PC-9 (cell line): ENCODE measurements around the gene CACNA1A. TPM values are rescaled to one million over a fixed set of nuclear protein-coding genes. Genes with fewer than 3 reads are reported as not detected.

Experiments used
- BruUV-seq: library from RNA; stranded (reverse); fragments of 400-500 nt; replicated peaks from 2 replicates; lab custom pipeline; 2021; lab: Mats Ljungman, UMichigan
- CTCF ChIA-PET: fragments of 300-600 bp; sonication (Branson Sonifier 250); formaldehyde crosslinking; loops from one replicate; lab custom pipeline; 2022; ENCODE audit warnings: antibody characterized with exemption; lab: Charles Lee
- POLR2A ChIA-PET: fragments of 300-600 bp; sonication (Branson Sonifier 250); formaldehyde crosslinking; loops from one replicate; lab custom pipeline; 2022; ENCODE audit warnings: antibody characterized with exemption; ENCODE audit not compliant: unreplicated experiment; lab: Charles Lee
- DNase-seq, 2 experiments: peaks; one replicate each; pipeline versions ENCODE4 v3.0.0 to v3.0.0-alpha.2; 2015 to 2022; ENCODE audit warnings: mixed read lengths in 1 of 2
- H2AFZ ChIP-seq: fragments of 200-600 bp; sonication (generic); 2 replicates; pipeline ENCODE4 v1.8.1; 2017; ENCODE audit warnings: antibody characterized with exemption
- H3F3A ChIP-seq: fragments of 200-600 bp; sonication (generic); 2 replicates; pipeline ENCODE4 v1.8.1; 2017; ENCODE audit warnings: antibody characterized with exemption, mild to moderate bottlenecking, low read depth; ENCODE audit not compliant: insufficient read depth
- H3K27ac ChIP-seq: fragments of 200-600 bp; sonication (generic); 2 replicates; pipeline ENCODE4 v1.6.1; 2016; ENCODE audit warnings: mixed run types
- H3K27me3 ChIP-seq: fragments of 200-600 bp; sonication (generic); 2 replicates; pipeline ENCODE4 v1.6.1; 2016; ENCODE audit warnings: low read depth, mixed run types; ENCODE audit not compliant: insufficient read depth
- H3K36me3 ChIP-seq: fragments of 200-600 bp; sonication (generic); 2 replicates; pipeline ENCODE4 v1.6.1; 2016; ENCODE audit warnings: low read depth, mixed run types
- H3K4me1 ChIP-seq: fragments of 200-600 bp; sonication (generic); replicated peaks from 2 replicates; pipeline ENCODE4 v1.6.1; 2016; ENCODE audit warnings: mixed run types; ENCODE audit not compliant: insufficient read depth
- H3K4me2 ChIP-seq: fragments of 200-600 bp; sonication (generic); 2 replicates; pipeline ENCODE4 v1.6.1; 2017; ENCODE audit warnings: mixed run types
- H3K4me3 ChIP-seq: fragments of 200-600 bp; sonication (generic); 2 replicates; pipeline ENCODE4 v1.6.1; 2016; ENCODE audit warnings: mixed run types
- H3K79me2 ChIP-seq: fragments of 200-600 bp; sonication (generic); 2 replicates; pipeline ENCODE4 v1.6.1; 2017; ENCODE audit warnings: low read depth, mixed run types
- H3K9me2 ChIP-seq: fragments of 200-600 bp; sonication (generic); 2 replicates; pipeline ENCODE4 v1.8.1; 2017; ENCODE audit warnings: mild to moderate bottlenecking; ENCODE audit not compliant: insufficient read depth
- H3K9me3 ChIP-seq: fragments of 200-600 bp; sonication (generic); 2 replicates; pipeline ENCODE4 v1.8.1; 2016; ENCODE audit warnings: low read depth; ENCODE audit not compliant: insufficient read depth
- H4K20me1 ChIP-seq: fragments of 200-600 bp; sonication (generic); 2 replicates; pipeline ENCODE4 v1.8.1; 2017; ENCODE audit not compliant: insufficient read depth
- EZH2 ChIP-seq: fragments of 200-600 bp; sonication (generic); IDR thresholded peaks from 2 replicates; pipeline ENCODE4 v1.8.0; 2017; ENCODE audit warnings: antibody characterized with exemption, low read depth
- intact Hi-C: fragments of 100-400 bp; cut with micrococcal nuclease; formaldehyde crosslinking; loops from one replicate; pipeline ENCODE4 v1.10.0; 2022; ENCODE audit not compliant: unreplicated experiment
- total RNA-seq: library from RNA; stranded (reverse); gene quantifications from 2 replicates; pipeline ENCODE4 v1.2.3, GENCODE V29; 2021
- TF ChIP-seq, protein P1 (sequence below): fragments of 200-600 bp; sonication (generic); conservative IDR thresholded peaks from 2 replicates; pipeline ENCODE4 v1.6.1; 2017; ENCODE audit warnings: mixed run types, antibody characterized with exemption, mild to moderate bottlenecking, moderate library complexity

The CACNA1A gene
- total RNA-seq, 1 experiment from 2014 or later, result 0.35 TPM

DNA sequence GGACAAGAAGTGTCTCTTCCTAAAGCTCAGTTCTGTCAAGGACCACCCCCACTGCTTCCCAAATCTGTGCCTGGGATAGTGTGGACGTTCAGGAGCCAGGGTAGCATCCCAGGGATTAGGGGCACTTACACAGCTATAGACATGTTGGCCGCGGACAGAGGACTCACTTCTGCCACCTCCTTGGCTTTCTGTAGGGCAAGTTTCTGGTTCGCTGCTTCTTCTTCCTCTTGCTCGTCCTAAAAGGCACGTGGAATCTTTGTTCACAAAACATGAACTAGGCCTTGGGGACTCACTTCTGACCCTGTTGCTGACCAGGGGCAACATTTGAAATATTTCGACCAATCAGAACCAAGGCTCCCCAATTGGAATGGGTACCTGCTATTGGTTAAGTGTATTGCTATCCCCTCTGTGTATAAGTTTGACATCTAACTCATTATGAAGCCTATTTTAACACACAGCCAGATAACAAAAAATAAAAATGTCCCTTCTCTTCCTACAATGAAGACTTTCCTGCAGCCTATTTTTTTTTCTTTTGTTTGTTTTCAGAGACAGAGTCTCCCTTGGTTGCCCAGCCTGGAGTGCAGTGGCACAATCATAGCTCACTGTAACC is 205.8 kb downstream of the CACNA1A start:
- Histone ChIP-seq H4K20me1 (no peaks in the 10 kb centered on the region), H3K36me3 (no peaks in the 10 kb centered on the region), H2AFZ (no peak overlapping the region), H3K9me3 (no peaks in the 10 kb centered on the region), H3K9me2 (no peaks in the 10 kb centered on the region), H3F3A (no peaks in the 10 kb centered on the region), H3K27ac (no peak overlapping the region), H3K4me2 (no peak overlapping the region), H3K79me2 (no peaks in the 10 kb centered on the region), H3K4me1 (no peaks in the 10 kb centered on the region), H3K4me3 (no peak overlapping the region), H3K27me3 (peaks cover 78% of the 10 kb centered on the region)
- ChIA-PET CTCF (interaction anchor here (0.6 kb wide), 1 partner anchor 133 kb away, joined by 4 read pairs; no protein-coding TSS in a partner anchor), POLR2A (interaction anchor here (0.7 kb wide), 1 partner anchor 230 kb away, joined by 5 read pairs; no protein-coding TSS in a partner anchor)
- no TSS peak for BruUV-seq
- no peak for DNase-seq
- TF ChIP-seq EZH2, result no peak
- intact Hi-C loops, result no loop called here

DNA sequence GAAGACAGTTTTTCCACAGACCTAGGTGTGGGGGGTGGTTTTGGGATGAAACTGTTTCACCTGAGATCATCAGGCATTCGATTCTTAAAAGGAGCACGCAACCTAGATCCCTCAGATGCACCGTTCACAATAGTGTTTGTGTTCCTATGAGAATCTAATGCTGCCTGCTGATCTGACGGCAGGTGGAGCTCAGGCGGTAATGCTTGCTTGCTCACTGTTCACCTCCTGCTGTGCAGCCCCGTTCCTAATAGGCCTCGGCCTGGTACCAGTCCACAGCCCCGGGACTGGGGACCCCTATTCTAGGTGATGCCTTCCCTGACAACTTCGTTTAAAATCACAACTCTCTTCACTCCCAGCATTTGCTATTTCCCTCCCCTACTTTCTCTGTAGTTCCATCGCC is 206.4 kb downstream of the CACNA1A start:
- Histone ChIP-seq H3K4me1 (no peaks in the 10 kb centered on the region), H3K79me2 (no peaks in the 10 kb centered on the region), H3K27me3 (peaks cover 76% of the 10 kb centered on the region), H3K27ac (no peak overlapping the region), H2AFZ (no peak overlapping the region), H3K9me3 (no peaks in the 10 kb centered on the region), H3K36me3 (no peaks in the 10 kb centered on the region), H3K4me3 (no peak overlapping the region), H3K4me2 (no peak overlapping the region), H3F3A (no peaks in the 10 kb centered on the region), H3K9me2 (no peaks in the 10 kb centered on the region), H4K20me1 (no peaks in the 10 kb centered on the region)
- no peak for DNase-seq
- TF ChIP-seq, protein P1, sequence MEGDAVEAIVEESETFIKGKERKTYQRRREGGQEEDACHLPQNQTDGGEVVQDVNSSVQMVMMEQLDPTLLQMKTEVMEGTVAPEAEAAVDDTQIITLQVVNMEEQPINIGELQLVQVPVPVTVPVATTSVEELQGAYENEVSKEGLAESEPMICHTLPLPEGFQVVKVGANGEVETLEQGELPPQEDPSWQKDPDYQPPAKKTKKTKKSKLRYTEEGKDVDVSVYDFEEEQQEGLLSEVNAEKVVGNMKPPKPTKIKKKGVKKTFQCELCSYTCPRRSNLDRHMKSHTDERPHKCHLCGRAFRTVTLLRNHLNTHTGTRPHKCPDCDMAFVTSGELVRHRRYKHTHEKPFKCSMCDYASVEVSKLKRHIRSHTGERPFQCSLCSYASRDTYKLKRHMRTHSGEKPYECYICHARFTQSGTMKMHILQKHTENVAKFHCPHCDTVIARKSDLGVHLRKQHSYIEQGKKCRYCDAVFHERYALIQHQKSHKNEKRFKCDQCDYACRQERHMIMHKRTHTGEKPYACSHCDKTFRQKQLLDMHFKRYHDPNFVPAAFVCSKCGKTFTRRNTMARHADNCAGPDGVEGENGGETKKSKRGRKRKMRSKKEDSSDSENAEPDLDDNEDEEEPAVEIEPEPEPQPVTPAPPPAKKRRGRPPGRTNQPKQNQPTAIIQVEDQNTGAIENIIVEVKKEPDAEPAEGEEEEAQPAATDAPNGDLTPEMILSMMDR, result no peak
- no peak for TF ChIP-seq EZH2
- intact Hi-C loops, result no loop called here
- CTCF ChIA-PET, result interaction anchor here (0.6 kb wide), 1 partner anchor 134 kb away, joined by 4 read pairs; no protein-coding TSS in a partner anchor
- POLR2A ChIA-PET, result interaction anchor here (0.7 kb wide), 1 partner anchor 231 kb away, joined by 5 read pairs; no protein-coding TSS in a partner anchor
- no TSS peak for BruUV-seq

DNA sequence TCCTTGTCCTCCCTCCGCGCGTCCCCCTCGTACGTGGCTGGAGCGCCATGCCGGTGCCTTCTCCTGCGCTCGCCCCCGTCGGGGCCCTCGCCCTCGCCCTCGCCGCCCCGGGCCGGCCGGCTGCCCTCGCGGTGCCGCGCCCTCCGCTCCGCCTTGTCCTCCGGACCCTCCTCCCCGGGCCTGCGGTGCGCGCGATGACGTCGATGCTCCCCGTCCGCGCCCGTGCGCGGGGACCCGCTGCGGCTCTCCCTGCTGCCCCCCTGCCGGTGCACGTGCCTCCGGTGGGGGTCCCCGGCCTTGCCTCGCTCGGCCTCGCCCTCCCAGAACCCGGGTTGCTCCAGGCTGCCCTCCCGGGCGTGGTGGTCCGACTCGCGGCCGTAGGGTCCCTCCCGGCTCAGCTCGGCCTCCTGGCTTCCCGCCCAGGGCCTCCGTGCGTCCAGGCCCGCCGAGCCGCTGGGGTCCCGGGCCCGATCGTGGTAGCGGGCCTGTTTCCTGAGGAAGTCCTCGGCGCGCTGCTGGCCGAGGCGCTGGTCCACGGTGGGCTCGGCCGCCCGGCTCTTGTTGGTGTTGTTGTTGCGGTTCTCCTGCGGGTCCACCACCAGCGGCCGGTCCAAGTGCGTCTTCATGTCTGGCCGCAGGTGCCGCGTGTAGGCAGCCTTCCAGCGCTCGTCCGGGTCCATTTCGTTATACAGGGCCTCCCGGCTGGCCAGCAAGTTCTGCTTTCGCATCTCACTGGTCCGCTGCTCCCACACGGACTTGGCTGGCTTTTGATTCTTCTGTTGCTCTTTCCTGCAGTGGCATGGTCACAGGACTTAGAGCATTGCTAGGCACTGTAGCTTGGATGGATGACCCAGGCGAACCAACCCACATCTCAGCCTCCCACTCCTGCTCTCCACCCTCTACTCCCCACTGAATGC is 207.5 kb downstream of the CACNA1A start:
- no peak overlapping the region for H3K27ac ChIP-seq
- H3K4me1 ChIP-seq, result no peaks in the 10 kb centered on the region
- no peaks in the 10 kb centered on the region for H3F3A ChIP-seq
- no peaks in the 10 kb centered on the region for H3K79me2 ChIP-seq
- TF ChIP-seq, protein P1, result no peak
- no peak for TF ChIP-seq EZH2
- H3K9me3 ChIP-seq, result no peaks in the 10 kb centered on the region
- no peaks in the 10 kb centered on the region for H3K9me2 ChIP-seq
- H2AFZ ChIP-seq, result no peak overlapping the region
- CTCF ChIA-PET, result no interaction called here
- H3K4me2 ChIP-seq, result no peak overlapping the region
- no peak overlapping the region for H3K4me3 ChIP-seq
- POLR2A ChIA-PET, result no interaction called here
- H4K20me1 ChIP-seq, result no peaks in the 10 kb centered on the region
- no peak for DNase-seq
- H3K36me3 ChIP-seq, result no peaks in the 10 kb centered on the region
- BruUV-seq, result no TSS peak
- intact Hi-C loops, result no loop called here
- peaks cover 75% of the 10 kb centered on the region for H3K27me3 ChIP-seq
